LNCAP (cell line): ENCODE results near the gene TBL1XR1.

Experiments used
- CTCF ChIP-seq: fragments of 450-650 bp; IDR thresholded peaks from 2 replicates; pipeline ENCODE4 v1.5.1; 2017; ENCODE audit warnings: mild to moderate bottlenecking

Gene TBL1XR1

GRCh38 chr3:177137774-177138705 lies 59.2 kb downstream of the TBL1XR1 start:
- TF ChIP-seq CTCF, result no peak

GRCh38 chr3:177136741-177137140 lies 60.5 kb downstream of the TBL1XR1 start:
- no peak for TF ChIP-seq CTCF

GRCh38 chr3:177135841-177136492 lies 61.3 kb downstream of the TBL1XR1 start:
- no peak for TF ChIP-seq CTCF

GRCh38 chr3:177134816-177135210 lies 62.5 kb downstream of the TBL1XR1 start:
- TF ChIP-seq CTCF, result no peak

GRCh38 chr3:177133860-177134815 lies 63.1 kb downstream of the TBL1XR1 start:
- no peak for TF ChIP-seq CTCF

GRCh38 chr3:177131927-177132636 lies 65.2 kb downstream of the TBL1XR1 start:
- TF ChIP-seq CTCF, result no peak
